GM18499 (cell line): ENCODE measurements around the gene NSDHL.

Source experiments
- ATAC-seq: cut with Tn5 transposase; IDR thresholded peaks from one replicate; pipeline ENCODE4 v1.9.1; 2021; ENCODE audit warnings: moderate number of reproducible peaks; ENCODE audit not compliant: insufficient read depth, unreplicated experiment

The NSDHL gene

GRCh38 chrX:152892999-152893891, 62.4 kb downstream of the NSDHL start:
- no peak for ATAC-seq

- no peak for ATAC-seq
Measured at GRCh38 chrX:152893980-152894610, 63.2 kb downstream of the NSDHL start.

GRCh38 chrX:152895121-152895520, 64.3 kb downstream of the NSDHL start:
- no peak for ATAC-seq

- no peak for ATAC-seq
Measured at GRCh38 chrX:152895724-152896420, 65.0 kb downstream of the NSDHL start.

- no peak for ATAC-seq
Measured at GRCh38 chrX:152896450-152896849, 65.6 kb downstream of the NSDHL start.

- ATAC-seq: no peak
Measured at GRCh38 chrX:152897222-152898131, 66.6 kb downstream of the NSDHL start, which contains the start of gene ZNF185. TSS of gene ZNF185 (plus strand) at chrX:152898067. CDS start at chrX:152914490, 16,423 bp downstream.

GRCh38 chrX:152898442-152898841, 67.6 kb downstream of the NSDHL start:
- no peak for ATAC-seq

GRCh38 chrX:152899111-152899873, 68.4 kb downstream of the NSDHL start:
- no peak for ATAC-seq

- ATAC-seq: no peak
Measured at GRCh38 chrX:152899874-152900719, 69.2 kb downstream of the NSDHL start.

- no peak for ATAC-seq
Measured at GRCh38 chrX:152900937-152901445, 70.1 kb downstream of the NSDHL start.

GRCh38 chrX:152901816-152902501, 71.1 kb downstream of the NSDHL start:
- ATAC-seq: no peak

GRCh38 chrX:152902502-152902820, 71.6 kb downstream of the NSDHL start:
- ATAC-seq: no peak

GRCh38 chrX:152903589-152903988, 72.7 kb downstream of the NSDHL start:
- no peak for ATAC-seq

GRCh38 chrX:152904151-152905080, 73.6 kb downstream of the NSDHL start:
- ATAC-seq: no peak

GRCh38 chrX:152905081-152905420, 74.2 kb downstream of the NSDHL start:
- ATAC-seq: no peak

GRCh38 chrX:152907084-152907651, 76.3 kb downstream of the NSDHL start:
- ATAC-seq: no peak
